Stomach (tissue), 9 donors: ENCODE data around the gene KLF5. TPM values are rescaled to one million over a fixed set of nuclear protein-coding genes. Genes with fewer than 3 reads are reported as not detected.

ENCODE experiments used
- DNase-seq, 2 donors: peaks; one replicate each; pipeline versions ENCODE4 v3.0.0 to v3.0.0-alpha.2; 2013 to 2019
- H3K27ac ChIP-seq, 5 donors: fragments of 200-600 bp in 4 of 5; sonication (generic) in 4 of 5; one replicate each; pipeline ENCODE4 v1.5.1; 2013 to 2019; ENCODE audit warnings: mild to moderate bottlenecking in 1 of 5, moderate library complexity in 1 of 5
- H3K27me3 ChIP-seq, 3 donors: fragments of 200-600 bp; sonication (generic); one replicate each; pipeline ENCODE4 v1.5.1; 2017 to 2019; ENCODE audit warnings: mixed run types in 1 of 3
- H3K36me3 ChIP-seq, 4 donors: fragments of 200-600 bp; sonication (generic); 1 replicate in 3 of 4; 2 replicates in 1 of 4; pipeline ENCODE4 v1.5.1; 2016 to 2019
- H3K4me1 ChIP-seq, 4 donors: fragments of 200-600 bp; sonication (generic); one replicate each; pipeline ENCODE4 v1.5.1; 2016 to 2019
- H3K4me3 ChIP-seq, 4 donors: fragments of 200-600 bp; sonication (generic) in 3 of 4; one replicate each; pipeline ENCODE4 v1.5.1; 2016 to 2019; ENCODE audit warnings: mild to moderate bottlenecking in 1 of 4
- H3K9me3 ChIP-seq, 4 donors: fragments of 200-600 bp; sonication (generic); one replicate each; pipeline ENCODE4 v1.5.1; 2016 to 2019
- EP300 ChIP-seq: sonication (generic); formaldehyde crosslinking; IDR thresholded peaks from one replicate; pipeline ENCODE4 v1.6.1; 2017; ENCODE audit warnings: antibody characterized with exemption
- POLR2A ChIP-seq, 4 donors: fragments of 450-650 bp; IDR thresholded peaks; one replicate each; pipeline ENCODE4 v1.6.1; 2016; ENCODE audit warnings: antibody characterized with exemption in 4 of 4, control low read depth in 2 of 4, mild to moderate bottlenecking in 1 of 4, moderate library complexity in 1 of 4
- POLR2AphosphoS5 ChIP-seq, 3 donors: sonication (generic); formaldehyde crosslinking; IDR thresholded peaks; one replicate each; pipeline ENCODE4 v1.6.1; 2016; ENCODE audit warnings: antibody characterized with exemption in 3 of 3
- WGBS, 5 donors: extraction: QIAGEN DNeasy Blood & Tissue Kit in 3 of 5; methylation state at CpG; one replicate each; pipeline versions ENCODE4 v1.1.5 to v1.1.7; 2013 to 2018; 5-methylcytosine and 5-hydroxymethylcytosine counted together
- intact Hi-C: fragments of 100-400 bp; cut with DNase I; formaldehyde crosslinking; loops from one replicate; pipeline ENCODE4 v1.15.1; 2023; ENCODE audit warnings: low total_unique reads
- polyA plus RNA-seq, 3 donors: library from polyadenylated mRNA; stranded (reverse); fragments of 200-250 nt; gene quantifications; one replicate each; pipeline ENCODE4 v1.2.3, GENCODE V29; 2013
- total RNA-seq, 5 donors: library from RNA; depleted of rRNA; stranded (reverse); fragments of >200 nt; gene quantifications; one replicate each; pipeline versions ENCODE4 v1.1.0 to v1.2.3, GENCODE V29; 2014 to 2016
- TF ChIP-seq, protein P1 (sequence below), 7 experiments: fragments of 450-650 bp in 4 of 7; fragments of 200-600 bp in 3 of 7; sonication (generic) in 3 of 7; IDR thresholded peaks; one replicate each; pipeline ENCODE4 v1.5.1; 2016 to 2019; ENCODE audit warnings: antibody characterized with exemption in 7 of 7, control low read depth in 2 of 7, mild to moderate bottlenecking in 1 of 7
- donor health status: healthy with polysubstance abuse.
- donor health status: Bipolar disorder and iron deficiency.
- donor health status: healthy.

KLF5 gene
- total and polyA plus RNA-seq, 8 donors, result 23.7 to 585 (median 78.1) TPM

- H3K9me3 ChIP-seq, result no peaks in the 10 kb centered on the region
- peak in 1 of 2 donors; percentile 72 for DNase-seq
- peak overlapping the region; percentile 69 to 90 (median 82) for H3K4me3 ChIP-seq
- TF ChIP-seq, protein P1, sequence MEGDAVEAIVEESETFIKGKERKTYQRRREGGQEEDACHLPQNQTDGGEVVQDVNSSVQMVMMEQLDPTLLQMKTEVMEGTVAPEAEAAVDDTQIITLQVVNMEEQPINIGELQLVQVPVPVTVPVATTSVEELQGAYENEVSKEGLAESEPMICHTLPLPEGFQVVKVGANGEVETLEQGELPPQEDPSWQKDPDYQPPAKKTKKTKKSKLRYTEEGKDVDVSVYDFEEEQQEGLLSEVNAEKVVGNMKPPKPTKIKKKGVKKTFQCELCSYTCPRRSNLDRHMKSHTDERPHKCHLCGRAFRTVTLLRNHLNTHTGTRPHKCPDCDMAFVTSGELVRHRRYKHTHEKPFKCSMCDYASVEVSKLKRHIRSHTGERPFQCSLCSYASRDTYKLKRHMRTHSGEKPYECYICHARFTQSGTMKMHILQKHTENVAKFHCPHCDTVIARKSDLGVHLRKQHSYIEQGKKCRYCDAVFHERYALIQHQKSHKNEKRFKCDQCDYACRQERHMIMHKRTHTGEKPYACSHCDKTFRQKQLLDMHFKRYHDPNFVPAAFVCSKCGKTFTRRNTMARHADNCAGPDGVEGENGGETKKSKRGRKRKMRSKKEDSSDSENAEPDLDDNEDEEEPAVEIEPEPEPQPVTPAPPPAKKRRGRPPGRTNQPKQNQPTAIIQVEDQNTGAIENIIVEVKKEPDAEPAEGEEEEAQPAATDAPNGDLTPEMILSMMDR (IDR thresholded peaks at IDR 0.05), result no peak
- no peak for TF ChIP-seq POLR2A (IDR thresholded peaks at IDR 0.05)
- TF ChIP-seq EP300, result no peak
- no peak for TF ChIP-seq POLR2AphosphoS5 (IDR thresholded peaks at IDR 0.05)
- H3K27ac ChIP-seq, result peak overlapping the region; percentile 87 to 95 (median 91)
- peaks cover 9 to 41% (median 25%) of the 10 kb centered on the region in 4 donors for H3K4me1 ChIP-seq
- intact Hi-C loops, result no loop called here
- 7 to 11% (median 9%) methylated on average over 26 of the region's 26 CpGs for WGBS, 5 donors
- H3K27me3 ChIP-seq, result peaks cover 0 to 9% (median 0%) of the 10 kb centered on the region in 3 donors
- peaks cover 0 to 12% (median 9%) of the 10 kb centered on the region in 4 donors for H3K36me3 ChIP-seq
Observed at GRCh38 chr13:73060251-73061160, 1.7 kb downstream of the KLF5 start.

GRCh38 chr13:73061473-73061872 lies 2.7 kb downstream of the KLF5 start:
- Histone ChIP-seq H3K4me3 (peak overlapping the region; percentile 69 to 90 (median 82)), H3K27me3 (peaks cover 0 to 9% (median 0%) of the 10 kb centered on the region in 3 donors), H3K9me3 (no peaks in the 10 kb centered on the region), H3K36me3 (peaks cover 0 to 12% (median 9%) of the 10 kb centered on the region in 4 donors), H3K27ac (peak overlapping the region; percentile 60 to 92 (median 90)), H3K4me1 (peaks cover 9 to 46% (median 25%) of the 10 kb centered on the region in 4 donors)
- intact Hi-C loops, result no loop called here
- peak in 1 of 2 donors; percentile 44 for DNase-seq
- no peak for TF ChIP-seq POLR2AphosphoS5 (IDR thresholded peaks at IDR 0.05)
- TF ChIP-seq, protein P1 (IDR thresholded peaks at IDR 0.05), result no peak
- TF ChIP-seq EP300, result no peak
- no peak for TF ChIP-seq POLR2A (IDR thresholded peaks at IDR 0.05)
- 30 to 62% (median 37%) methylated on average over 6 of the region's 6 CpGs for WGBS, 5 donors

DNA sequence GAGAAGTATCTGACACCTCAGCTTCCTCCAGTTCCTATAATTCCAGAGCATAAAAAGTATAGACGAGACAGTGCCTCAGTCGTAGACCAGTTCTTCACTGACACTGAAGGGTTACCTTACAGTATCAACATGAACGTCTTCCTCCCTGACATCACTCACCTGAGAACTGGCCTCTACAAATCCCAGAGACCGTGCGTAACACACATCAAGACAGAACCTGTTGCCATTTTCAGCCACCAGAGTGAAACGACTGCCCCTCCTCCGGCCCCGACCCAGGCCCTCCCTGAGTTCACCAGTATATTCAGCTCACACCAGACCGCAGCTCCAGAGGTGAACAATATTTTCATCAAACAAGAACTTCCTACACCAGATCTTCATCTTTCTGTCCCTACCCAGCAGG lies 3.1 kb downstream of the KLF5 start:
- TF ChIP-seq POLR2A (IDR thresholded peaks at IDR 0.05) (no peak), POLR2AphosphoS5 (IDR thresholded peaks at IDR 0.05) (peak in 1 of 3 donors; percentile 23)
- WGBS, 5 donors, result 31 to 54% (median 41%) methylated on average over 9 of the region's 9 CpGs
- Histone ChIP-seq H3K4me3 (peak overlapping the region; percentile 69 to 90 (median 82)), H3K9me3 (no peaks in the 10 kb centered on the region), H3K27me3 (peaks cover 0 to 9% (median 0%) of the 10 kb centered on the region in 3 donors), H3K36me3 (peaks cover 0 to 13% (median 9%) of the 10 kb centered on the region in 4 donors), H3K4me1 (peaks cover 9 to 47% (median 25%) of the 10 kb centered on the region in 4 donors), H3K27ac (peak overlapping the region; percentile 60 to 92 (median 90))
- DNase-seq, result peak in 1 of 2 donors; percentile 64
- intact Hi-C loops, result no loop called here

GRCh38 chr13:73062468-73062867 lies 3.7 kb downstream of the KLF5 start:
- peak overlapping the region; percentile 60 to 92 (median 90) for H3K27ac ChIP-seq
- peaks cover 9 to 51% (median 25%) of the 10 kb centered on the region in 4 donors for H3K4me1 ChIP-seq
- 32 to 66% (median 56%) methylated on average over 13 of the region's 13 CpGs for WGBS, 5 donors
- H3K27me3 ChIP-seq, result peaks cover 0 to 4% (median 0%) of the 10 kb centered on the region in 3 donors
- peak overlapping the region; percentile 69 to 90 (median 82) for H3K4me3 ChIP-seq
- peaks cover 0 to 18% (median 12%) of the 10 kb centered on the region in 4 donors for H3K36me3 ChIP-seq
- no peaks in the 10 kb centered on the region for H3K9me3 ChIP-seq
- DNase-seq, result no peak
- TF ChIP-seq EP300, result no peak
- TF ChIP-seq, protein P1 (IDR thresholded peaks at IDR 0.05), result no peak
- no peak for TF ChIP-seq POLR2A (IDR thresholded peaks at IDR 0.05)
- no peak for TF ChIP-seq POLR2AphosphoS5 (IDR thresholded peaks at IDR 0.05)
- intact Hi-C loops, result no loop called here
